Panc1 (cell line): ENCODE data around the gene LPAR2. TPM values are rescaled to one million over a fixed set of nuclear protein-coding genes. Genes with fewer than 3 reads are reported as not detected.

Experiments
- ATAC-seq: fragments of 200-7000 bp; cut with Tn5 transposase; 2 replicates; pipeline ENCODE4 v1.9.1; 2020; ENCODE audit warnings: mild to moderate bottlenecking, moderate library complexity
- BruUV-seq: library from RNA; stranded (reverse); fragments of 400-500 nt; replicated peaks from 2 replicates; lab custom pipeline; 2021; lab: Mats Ljungman, UMichigan
- CTCF ChIA-PET: fragments of 300-600 bp; sonication (Branson Sonifier 250); formaldehyde crosslinking; loops from one replicate; lab custom pipeline; 2022; ENCODE audit warnings: antibody characterized with exemption; lab: Charles Lee
- POLR2A ChIA-PET: fragments of 300-600 bp; sonication (Branson Sonifier 250); formaldehyde crosslinking; loops from one replicate; lab custom pipeline; 2022; ENCODE audit warnings: antibody characterized with exemption; lab: Charles Lee
- DNase-seq: peaks from one replicate; pipeline ENCODE4 v3.0.0-alpha.2; 2010; ENCODE audit warnings: low read depth, low spot score
- H3K27ac ChIP-seq: 2 replicates; pipeline ENCODE4 v1.5.1; 2011; ENCODE audit warnings: mild to moderate bottlenecking, low read length, inconsistent platforms
- H3K27me3 ChIP-seq: fragments of 200-500 bp; sonication (Bioruptor generic); 2 replicates; pipeline ENCODE4 v1.6.0; 2014; ENCODE audit warnings: low read length, inconsistent platforms; ENCODE audit not compliant: control insufficient read depth, insufficient read depth
- H3K36me3 ChIP-seq: fragments of 200-500 bp; sonication (Bioruptor generic); 2 replicates; pipeline ENCODE4 v1.5.1; 2014; ENCODE audit warnings: inconsistent platforms, mild to moderate bottlenecking, low read length, moderate library complexity; ENCODE audit not compliant: control insufficient read depth, insufficient read depth
- H3K4me1 ChIP-seq: 2 replicates; pipeline ENCODE4 v1.5.1; 2011; ENCODE audit warnings: inconsistent platforms, mild to moderate bottlenecking, low read length, moderate library complexity; ENCODE audit not compliant: control insufficient read depth, insufficient read depth
- H3K4me3 ChIP-seq, 2 experiments: 2 replicates each; pipeline ENCODE4 v1.5.1; 2011 to 2012; ENCODE audit warnings: low read depth in 2 of 2, low read length in 2 of 2, mild to moderate bottlenecking in 2 of 2, inconsistent platforms in 1 of 2, moderate library complexity in 1 of 2
- H3K9me3 ChIP-seq: fragments of 200-500 bp; sonication (Bioruptor generic); 2 replicates; pipeline ENCODE4 v1.5.1; 2014; ENCODE audit warnings: low read depth, mild to moderate bottlenecking, inconsistent platforms, low read length, moderate library complexity; ENCODE audit not compliant: control insufficient read depth, insufficient read depth
- POLR2AphosphoS5 ChIP-seq: IDR thresholded peaks from 2 replicates; pipeline ENCODE4 v1.6.1; 2012; ENCODE audit warnings: mild to moderate bottlenecking, low read depth, low read length, moderate library complexity
- SIN3A ChIP-seq: IDR thresholded peaks from 2 replicates; pipeline ENCODE4 v1.6.1; 2012; ENCODE audit warnings: low read depth, mild to moderate bottlenecking, low read length, moderate library complexity, borderline replicate concordance; ENCODE audit not compliant: insufficient read depth
- TCF7L2 ChIP-seq: IDR thresholded peaks from 2 replicates; pipeline ENCODE4 v1.6.1; 2011; ENCODE audit warnings: mild to moderate bottlenecking, low read depth, low read length, inconsistent platforms
- in situ Hi-C: cut with HindIII; loops from 2 replicates; pipeline ENCODE4 v1.10.0; 2016; ENCODE audit warnings: low sequenced_read_pairs, low pct_unique_long_range_greater_than_20kb
- intact Hi-C: fragments of 100-400 bp; cut with micrococcal nuclease; formaldehyde crosslinking; loops from one replicate; pipeline ENCODE4 v1.10.0; 2022; ENCODE audit not compliant: unreplicated experiment
- total RNA-seq: library from RNA; stranded (reverse); gene quantifications from one replicate; pipeline ENCODE4 v1.2.1, GENCODE V29; 2021; ENCODE audit not compliant: unreplicated experiment
- TF ChIP-seq, protein P1 (sequence below): fragments of 450-650 bp; IDR thresholded peaks from 2 replicates; pipeline ENCODE4 v1.5.1; 2017; ENCODE audit warnings: mild to moderate bottlenecking
- TF ChIP-seq, protein P2 (sequence below), 2 experiments: IDR thresholded peaks; 2 replicates each; pipeline ENCODE4 v1.6.1; 2011 to 2012; ENCODE audit warnings: low read depth in 2 of 2, control low read depth in 1 of 2, low read length in 1 of 2, mild to moderate bottlenecking in 1 of 2, moderate library complexity in 1 of 2; ENCODE audit not compliant: insufficient read depth in 1 of 2

The LPAR2 gene
- total RNA-seq, 1 experiment from 2014 or later = 16.0 TPM

DNA sequence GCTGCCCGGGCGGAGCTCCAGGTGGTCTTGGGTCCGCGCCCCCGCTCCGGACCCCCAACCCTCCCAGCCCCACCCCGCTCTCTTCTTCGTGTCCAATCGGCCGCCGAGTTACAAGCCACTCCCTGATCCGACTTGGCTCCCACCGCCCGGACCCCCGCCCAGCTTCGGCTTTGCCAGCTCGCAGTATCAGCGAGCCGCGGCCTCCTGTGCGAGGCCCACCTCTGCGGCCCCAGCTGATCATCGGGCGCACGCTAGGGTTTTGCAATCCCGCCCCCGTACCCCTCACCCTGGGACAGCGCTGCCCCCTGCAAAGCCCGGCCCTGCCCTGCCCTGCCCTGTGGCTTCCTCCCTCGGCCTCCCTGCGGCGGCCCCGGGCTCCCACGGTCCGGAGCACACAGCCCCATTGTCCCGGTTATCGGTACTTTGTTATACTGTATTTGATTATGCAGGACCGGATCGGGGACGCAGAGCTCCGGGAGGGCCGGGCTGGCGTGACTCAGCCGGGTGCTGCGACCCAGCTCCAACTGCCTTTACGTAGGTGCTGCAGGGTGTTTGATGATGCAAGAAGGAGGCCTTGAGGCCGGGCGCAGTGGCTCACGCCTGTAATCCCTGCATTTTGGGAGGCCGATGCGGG, 598 bp upstream of the LPAR2 start:
- peaks cover 3% of the 10 kb centered on the region; the same call in 1 of the 2 replicates for H3K4me1 ChIP-seq
- H3K27ac ChIP-seq = peak overlapping the region; percentile 0; the same call in 1 of the 2 replicates
- peak overlapping the region; percentile 52 to 62 for H3K4me3 ChIP-seq
- H3K9me3 ChIP-seq = no peaks in the 10 kb centered on the region
- TF ChIP-seq, protein P1, sequence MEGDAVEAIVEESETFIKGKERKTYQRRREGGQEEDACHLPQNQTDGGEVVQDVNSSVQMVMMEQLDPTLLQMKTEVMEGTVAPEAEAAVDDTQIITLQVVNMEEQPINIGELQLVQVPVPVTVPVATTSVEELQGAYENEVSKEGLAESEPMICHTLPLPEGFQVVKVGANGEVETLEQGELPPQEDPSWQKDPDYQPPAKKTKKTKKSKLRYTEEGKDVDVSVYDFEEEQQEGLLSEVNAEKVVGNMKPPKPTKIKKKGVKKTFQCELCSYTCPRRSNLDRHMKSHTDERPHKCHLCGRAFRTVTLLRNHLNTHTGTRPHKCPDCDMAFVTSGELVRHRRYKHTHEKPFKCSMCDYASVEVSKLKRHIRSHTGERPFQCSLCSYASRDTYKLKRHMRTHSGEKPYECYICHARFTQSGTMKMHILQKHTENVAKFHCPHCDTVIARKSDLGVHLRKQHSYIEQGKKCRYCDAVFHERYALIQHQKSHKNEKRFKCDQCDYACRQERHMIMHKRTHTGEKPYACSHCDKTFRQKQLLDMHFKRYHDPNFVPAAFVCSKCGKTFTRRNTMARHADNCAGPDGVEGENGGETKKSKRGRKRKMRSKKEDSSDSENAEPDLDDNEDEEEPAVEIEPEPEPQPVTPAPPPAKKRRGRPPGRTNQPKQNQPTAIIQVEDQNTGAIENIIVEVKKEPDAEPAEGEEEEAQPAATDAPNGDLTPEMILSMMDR = no peak
- TF ChIP-seq SIN3A = no peak
- TF ChIP-seq, protein P2, sequence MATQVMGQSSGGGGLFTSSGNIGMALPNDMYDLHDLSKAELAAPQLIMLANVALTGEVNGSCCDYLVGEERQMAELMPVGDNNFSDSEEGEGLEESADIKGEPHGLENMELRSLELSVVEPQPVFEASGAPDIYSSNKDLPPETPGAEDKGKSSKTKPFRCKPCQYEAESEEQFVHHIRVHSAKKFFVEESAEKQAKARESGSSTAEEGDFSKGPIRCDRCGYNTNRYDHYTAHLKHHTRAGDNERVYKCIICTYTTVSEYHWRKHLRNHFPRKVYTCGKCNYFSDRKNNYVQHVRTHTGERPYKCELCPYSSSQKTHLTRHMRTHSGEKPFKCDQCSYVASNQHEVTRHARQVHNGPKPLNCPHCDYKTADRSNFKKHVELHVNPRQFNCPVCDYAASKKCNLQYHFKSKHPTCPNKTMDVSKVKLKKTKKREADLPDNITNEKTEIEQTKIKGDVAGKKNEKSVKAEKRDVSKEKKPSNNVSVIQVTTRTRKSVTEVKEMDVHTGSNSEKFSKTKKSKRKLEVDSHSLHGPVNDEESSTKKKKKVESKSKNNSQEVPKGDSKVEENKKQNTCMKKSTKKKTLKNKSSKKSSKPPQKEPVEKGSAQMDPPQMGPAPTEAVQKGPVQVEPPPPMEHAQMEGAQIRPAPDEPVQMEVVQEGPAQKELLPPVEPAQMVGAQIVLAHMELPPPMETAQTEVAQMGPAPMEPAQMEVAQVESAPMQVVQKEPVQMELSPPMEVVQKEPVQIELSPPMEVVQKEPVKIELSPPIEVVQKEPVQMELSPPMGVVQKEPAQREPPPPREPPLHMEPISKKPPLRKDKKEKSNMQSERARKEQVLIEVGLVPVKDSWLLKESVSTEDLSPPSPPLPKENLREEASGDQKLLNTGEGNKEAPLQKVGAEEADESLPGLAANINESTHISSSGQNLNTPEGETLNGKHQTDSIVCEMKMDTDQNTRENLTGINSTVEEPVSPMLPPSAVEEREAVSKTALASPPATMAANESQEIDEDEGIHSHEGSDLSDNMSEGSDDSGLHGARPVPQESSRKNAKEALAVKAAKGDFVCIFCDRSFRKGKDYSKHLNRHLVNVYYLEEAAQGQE (IDR thresholded peaks at IDR 0.05; ENCODE audit: insufficient read depth in 1 of 2, low read depth in 2 of 2, low read length in 1 of 2) = no peak
- no peaks in the 10 kb centered on the region for H3K36me3 ChIP-seq
- POLR2A ChIA-PET = no interaction called here
- peak; percentile 68 for ATAC-seq
- CTCF ChIA-PET = no interaction called here
- DNase-seq = no peak
- intact Hi-C loops = no loop called here
- BruUV-seq = no TSS peak
- in situ Hi-C loops = no loop called here
- no peaks in the 10 kb centered on the region for H3K27me3 ChIP-seq

DNA sequence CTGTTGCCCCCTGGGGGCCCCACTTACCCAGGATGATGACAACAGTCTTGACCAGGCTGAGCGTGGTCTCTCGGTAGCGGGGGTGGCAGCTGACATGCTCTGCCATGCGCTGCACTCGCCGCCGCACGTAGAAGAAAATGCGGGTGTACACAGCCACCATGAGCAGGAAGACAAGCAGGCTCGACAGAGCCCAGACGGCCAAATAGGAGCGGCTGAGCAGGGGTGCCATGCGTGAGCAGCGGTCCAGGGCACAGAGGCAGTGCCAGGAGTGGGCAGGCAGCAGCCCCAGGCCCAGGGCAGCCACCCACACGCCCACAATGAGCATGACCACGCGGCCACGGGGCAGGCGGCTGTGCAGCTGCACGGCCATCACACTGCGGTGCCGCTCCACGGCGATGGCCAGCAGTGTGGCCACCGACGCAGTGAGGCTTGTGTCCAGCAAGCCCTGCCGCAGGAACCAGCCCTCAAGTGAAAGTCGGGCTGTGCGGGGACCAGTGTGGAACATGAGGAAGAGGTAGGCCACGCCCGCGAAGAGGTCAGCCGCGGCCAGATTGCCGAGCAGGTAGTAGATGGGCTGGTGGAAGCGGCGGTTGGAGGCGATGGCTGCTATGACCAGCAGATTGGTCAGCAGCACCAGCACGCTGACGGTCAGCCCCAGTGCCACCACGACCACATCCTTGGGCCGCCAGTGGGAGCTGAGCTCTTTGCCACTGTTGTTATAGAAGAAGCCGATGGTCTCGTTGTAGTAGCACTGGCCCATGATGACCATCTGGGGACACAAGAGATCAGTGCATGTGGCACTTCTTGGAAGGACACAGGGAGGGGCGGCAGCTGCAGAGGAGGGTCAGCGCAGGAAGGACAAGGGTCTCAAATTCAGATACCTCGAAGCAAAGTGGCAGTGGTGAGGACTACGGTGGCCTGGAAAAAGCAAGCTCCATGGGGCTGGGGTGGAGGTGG, 1.2 kb downstream of the LPAR2 start:
- BruUV-seq = no TSS peak
- Histone ChIP-seq H3K4me1 (peaks cover 3% of the 10 kb centered on the region; the same call in 1 of the 2 replicates), H3K27me3 (no peaks in the 10 kb centered on the region), H3K4me3 (peak overlapping the region; percentile 52 to 62), H3K36me3 (no peaks in the 10 kb centered on the region), H3K9me3 (no peaks in the 10 kb centered on the region), H3K27ac (peak overlapping the region; percentile 66; the same call in 1 of the 2 replicates)
- ATAC-seq = no peak
- CTCF ChIA-PET = no interaction called here
- intact Hi-C loops (no loop called here), in situ Hi-C loops (no loop called here)
- DNase-seq = no peak
- POLR2A ChIA-PET = no interaction called here
- TF ChIP-seq, protein P1 = no peak
- TF ChIP-seq TCF7L2 (no peak), POLR2AphosphoS5 (no peak), SIN3A (no peak)
- TF ChIP-seq, protein P2 (IDR thresholded peaks at IDR 0.05; ENCODE audit: insufficient read depth in 1 of 2, low read depth in 2 of 2, low read length in 1 of 2) = no peak
